Activated T-cell treated with anti-CD3 and anti-CD28 coated beads for 48 hours (primary cell): ENCODE data around the gene STXBP6.

Source experiments
- DNase-seq: peaks from one replicate; pipeline ENCODE4 v3.0.0-alpha.2; 2020; ENCODE audit warnings: low read depth

STXBP6 gene

GRCh38 chr14:24913746-24914145, 136.2 kb downstream of the STXBP6 start:
- DNase-seq: no peak

- no peak for DNase-seq
Measured at GRCh38 chr14:24913021-24913420, 136.9 kb downstream of the STXBP6 start.

GRCh38 chr14:24911324-24912109, 138.4 kb downstream of the STXBP6 start:
- DNase-seq: no peak

GRCh38 chr14:24910408-24910986, 139.4 kb downstream of the STXBP6 start:
- no peak for DNase-seq

GRCh38 chr14:24909523-24910302, 140.2 kb downstream of the STXBP6 start:
- DNase-seq: no peak

GRCh38 chr14:24908592-24909236, 141.2 kb downstream of the STXBP6 start:
- DNase-seq: no peak

- DNase-seq: no peak
Measured at GRCh38 chr14:24904533-24904932, 145.4 kb downstream of the STXBP6 start.

- no peak for DNase-seq
Measured at GRCh38 chr14:24903337-24903736, 146.6 kb downstream of the STXBP6 start.

- DNase-seq: no peak
Measured at GRCh38 chr14:24900269-24901100, 149.5 kb downstream of the STXBP6 start.

- DNase-seq: no peak
Measured at GRCh38 chr14:24897793-24898192, 152.2 kb downstream of the STXBP6 start.

- no peak for DNase-seq
Measured at GRCh38 chr14:24895622-24896021, 154.3 kb downstream of the STXBP6 start.

GRCh38 chr14:24895243-24895583, 154.7 kb downstream of the STXBP6 start:
- DNase-seq: no peak

GRCh38 chr14:24894583-24895242, 155.2 kb downstream of the STXBP6 start:
- DNase-seq: no peak

GRCh38 chr14:24892497-24893051, 157.4 kb downstream of the STXBP6 start:
- no peak for DNase-seq

GRCh38 chr14:24891987-24892496, 157.9 kb downstream of the STXBP6 start:
- no peak for DNase-seq

- DNase-seq: no peak
Measured at GRCh38 chr14:24890716-24891115, 159.2 kb downstream of the STXBP6 start.

GRCh38 chr14:24889843-24890242, 160.1 kb downstream of the STXBP6 start:
- no peak for DNase-seq

- DNase-seq: no peak
Measured at GRCh38 chr14:24888532-24888931, 161.4 kb downstream of the STXBP6 start.

- no peak for DNase-seq
Measured at GRCh38 chr14:24887623-24888304, 162.2 kb downstream of the STXBP6 start.

GRCh38 chr14:24885410-24885913, 164.5 kb downstream of the STXBP6 start:
- no peak for DNase-seq
